Cardiac fibroblast (primary cell): ENCODE measurements around the gene P4HA3.
A peak's percentile ranks its signal among the peaks of the same experiment; 100 is the strongest.

Experiments
- DNase-seq, 2 donors: peaks; one replicate each; pipeline versions ENCODE4 v3.0.0 to v3.0.0-alpha.2; 2010; ENCODE audit warnings: low read depth in 2 of 2
- H3K4me3 ChIP-seq, 2 donors: replicated peaks in 1 of 2; 1 replicate in 1 of 2; 2 replicates in 1 of 2; pipeline ENCODE4 v1.5.1; 2011; ENCODE audit warnings: low read depth in 2 of 2, low read length in 2 of 2, mild to moderate bottlenecking in 2 of 2, moderate library complexity in 1 of 2
- CTCF ChIP-seq: IDR thresholded peaks from one replicate; pipeline ENCODE4 v1.5.1; 2011; ENCODE audit warnings: low read depth, mild to moderate bottlenecking, low read length, inconsistent platforms

P4HA3 gene

GRCh38 chr11:74282421-74282820 is 29.0 kb downstream of the P4HA3 start:
- TF ChIP-seq CTCF, result no peak
- no peak for DNase-seq
- H3K4me3 ChIP-seq, result no peak overlapping the region

- H3K4me3 ChIP-seq, result no peak overlapping the region
- no peak for DNase-seq
- no peak for TF ChIP-seq CTCF
These were observed 30.9 kb downstream of the P4HA3 start for GRCh38 chr11:74280494-74280893.

GRCh38 chr11:74279256-74279655 is 32.2 kb downstream of the P4HA3 start:
- no peak overlapping the region for H3K4me3 ChIP-seq
- TF ChIP-seq CTCF, result no peak
- peak in 1 of 2 donors; percentile 37 for DNase-seq

- TF ChIP-seq CTCF, result no peak
- no peak overlapping the region for H3K4me3 ChIP-seq
- DNase-seq, result peak; percentile 98 to 100
These were observed 32.7 kb downstream of the P4HA3 start for GRCh38 chr11:74278721-74279161.

- peak in 1 of 2 donors; percentile 22 for DNase-seq
- H3K4me3 ChIP-seq, result no peak overlapping the region
- TF ChIP-seq CTCF, result no peak
These were observed 33.3 kb downstream of the P4HA3 start for GRCh38 chr11:74278103-74278502.

GRCh38 chr11:74276581-74276980 is 34.9 kb downstream of the P4HA3 start:
- no peak overlapping the region for H3K4me3 ChIP-seq
- peak; percentile 47 to 64 for DNase-seq
- no peak for TF ChIP-seq CTCF

- no peak overlapping the region for H3K4me3 ChIP-seq
- no peak for DNase-seq
- no peak for TF ChIP-seq CTCF
These were observed 39.2 kb downstream of the P4HA3 start for GRCh38 chr11:74272276-74272675.
